Kidney epithelial cell (primary cell): ENCODE results near the gene SMIM10L1. TPM values are rescaled to one million over a fixed set of nuclear protein-coding genes. Genes with fewer than 3 reads are reported as not detected.

Experiments
- DNase-seq: peaks from one replicate; pipeline ENCODE4 v3.0.0-alpha.2; 2010; ENCODE audit warnings: low read depth
- H3K27me3 ChIP-seq: 2 replicates; pipeline ENCODE4 v1.6.0; 2011; ENCODE audit warnings: low read length; ENCODE audit not compliant: control insufficient read depth, insufficient read depth
- H3K36me3 ChIP-seq: 2 replicates; pipeline ENCODE4 v1.5.1; 2011; ENCODE audit warnings: low read length; ENCODE audit not compliant: control insufficient read depth, insufficient read depth
- H3K4me3 ChIP-seq: 2 replicates; pipeline ENCODE4 v1.5.1; 2011; ENCODE audit warnings: low read depth, mild to moderate bottlenecking, control low read depth, low read length
- CTCF ChIP-seq: IDR thresholded peaks from 2 replicates; pipeline ENCODE4 v1.5.1; 2011; ENCODE audit warnings: mild to moderate bottlenecking, moderate library complexity, low read length, control low read depth, inconsistent platforms; ENCODE audit not compliant: insufficient read depth, poor library complexity, severe bottlenecking
- total RNA-seq: library from RNA; depleted of rRNA; stranded (reverse); fragments of >200 nt; gene quantifications from 2 replicates; pipeline ENCODE4 v1.2.3, GENCODE V29; 2015

Gene SMIM10L1
- total RNA-seq, 1 donor from 2014 or later: 12.1 TPM

GRCh38 chr12:11136075-11136474, 34.9 kb upstream of the SMIM10L1 start:
- no peaks in the 10 kb centered on the region for H3K36me3 ChIP-seq
- TF ChIP-seq CTCF: no peak
- H3K27me3 ChIP-seq: no peaks in the 10 kb centered on the region
- no peak overlapping the region for H3K4me3 ChIP-seq
- DNase-seq: no peak

- Histone ChIP-seq H3K27me3 (no peaks in the 10 kb centered on the region), H3K36me3 (no peaks in the 10 kb centered on the region), H3K4me3 (no peak overlapping the region)
- DNase-seq: no peak
- no peak for TF ChIP-seq CTCF
Measured at GRCh38 chr12:11143352-11143751, 27.6 kb upstream of the SMIM10L1 start.

- H3K27me3 ChIP-seq: no peaks in the 10 kb centered on the region
- H3K36me3 ChIP-seq: no peaks in the 10 kb centered on the region
- H3K4me3 ChIP-seq: no peak overlapping the region
- no peak for TF ChIP-seq CTCF
- no peak for DNase-seq
Measured at GRCh38 chr12:11144297-11144696, 26.7 kb upstream of the SMIM10L1 start.

GRCh38 chr12:11147420-11147819, 23.6 kb upstream of the SMIM10L1 start:
- TF ChIP-seq CTCF: no peak
- H3K4me3 ChIP-seq: no peak overlapping the region
- H3K36me3 ChIP-seq: no peaks in the 10 kb centered on the region
- no peaks in the 10 kb centered on the region for H3K27me3 ChIP-seq
- DNase-seq: no peak

GRCh38 chr12:11150832-11151231, 20.2 kb upstream of the SMIM10L1 start:
- no peak overlapping the region for H3K4me3 ChIP-seq
- DNase-seq: no peak
- TF ChIP-seq CTCF: no peak
- no peaks in the 10 kb centered on the region for H3K36me3 ChIP-seq
- H3K27me3 ChIP-seq: no peaks in the 10 kb centered on the region

- H3K4me3 ChIP-seq: no peak overlapping the region
- DNase-seq: no peak
- no peak for TF ChIP-seq CTCF
- no peaks in the 10 kb centered on the region for H3K27me3 ChIP-seq
- no peaks in the 10 kb centered on the region for H3K36me3 ChIP-seq
Measured at GRCh38 chr12:11152725-11153124, 18.3 kb upstream of the SMIM10L1 start.
